GM21360 (cell line): Measurements from ENCODE around the gene SNX20.

Experiments
- ATAC-seq: cut with Tn5 transposase; IDR thresholded peaks from one replicate; pipeline ENCODE4 v1.9.1; 2021; ENCODE audit warnings: mild to moderate bottlenecking, moderate library complexity; ENCODE audit not compliant: unreplicated experiment

The SNX20 gene

DNA sequence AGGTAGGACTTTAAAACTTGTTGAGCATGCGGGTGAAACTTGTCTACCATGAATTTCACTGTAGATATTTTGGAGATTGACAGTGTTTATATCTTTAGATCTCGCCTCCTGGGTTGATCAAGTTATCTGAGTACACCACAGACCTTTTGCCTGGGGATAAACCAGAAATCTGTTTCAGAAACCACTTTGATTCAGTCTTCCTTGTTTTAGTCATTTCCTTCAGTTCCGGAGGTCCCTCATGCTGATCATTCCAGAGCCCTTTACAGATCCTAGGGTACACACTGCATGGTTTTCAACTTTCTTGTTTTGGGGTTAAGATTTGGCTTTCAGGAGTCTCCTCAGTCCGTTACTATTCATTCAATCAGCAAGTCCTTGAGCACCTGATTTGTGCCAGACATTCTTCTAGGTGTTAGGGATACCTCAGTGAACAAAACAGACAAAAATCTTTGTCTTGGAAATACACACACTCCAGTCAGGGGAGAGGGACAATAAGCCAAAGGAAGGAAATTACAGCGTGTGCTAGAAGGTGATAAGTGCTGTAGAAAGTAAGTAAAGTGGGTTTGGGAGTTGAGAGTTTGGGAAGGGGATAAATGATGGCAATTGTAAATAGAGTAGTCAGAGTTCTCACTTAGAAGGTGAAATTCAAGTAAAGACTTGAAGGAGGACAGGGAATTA, 24.5 kb upstream of the SNX20 start:
- ATAC-seq: no peak

DNA sequence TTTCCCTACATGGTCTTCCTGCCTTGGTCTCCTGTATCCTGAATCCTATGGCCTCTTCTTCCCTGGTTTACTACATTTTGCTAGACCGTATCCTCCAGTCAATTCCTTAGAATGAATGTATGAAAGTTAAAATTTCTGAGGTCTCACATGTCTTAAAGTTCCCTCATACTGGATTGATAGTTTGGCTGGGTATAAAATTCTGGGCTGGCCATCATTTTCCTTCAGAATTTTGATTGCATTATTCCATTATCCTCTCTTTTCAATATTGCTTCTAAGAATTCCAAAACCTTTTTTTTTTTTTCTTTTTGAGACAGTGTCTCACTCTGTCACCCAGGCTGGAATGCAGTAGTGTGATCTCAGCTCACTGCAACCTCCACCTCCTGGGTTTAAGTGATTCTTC, 23.1 kb upstream of the SNX20 start:
- ATAC-seq: no peak

DNA sequence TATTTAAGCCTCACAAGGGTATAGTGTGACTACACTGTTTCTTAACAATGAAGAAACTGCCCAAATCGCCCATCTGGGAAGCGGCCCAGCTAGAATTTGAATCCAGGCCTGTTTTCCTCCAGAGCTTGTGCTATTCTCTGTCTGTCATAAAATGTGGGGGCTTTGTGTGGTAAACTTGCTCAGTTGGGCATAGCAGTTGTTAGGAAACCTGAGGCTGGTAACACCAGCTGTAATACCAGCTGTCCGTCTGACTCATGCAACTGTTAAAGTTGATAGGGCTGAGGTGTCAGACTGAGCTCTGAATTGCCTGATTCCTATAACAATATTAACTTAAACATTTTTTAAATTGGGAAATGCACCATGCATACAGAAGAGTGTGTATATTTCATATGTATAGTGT, 21.6 kb upstream of the SNX20 start:
- ATAC-seq: no peak

DNA sequence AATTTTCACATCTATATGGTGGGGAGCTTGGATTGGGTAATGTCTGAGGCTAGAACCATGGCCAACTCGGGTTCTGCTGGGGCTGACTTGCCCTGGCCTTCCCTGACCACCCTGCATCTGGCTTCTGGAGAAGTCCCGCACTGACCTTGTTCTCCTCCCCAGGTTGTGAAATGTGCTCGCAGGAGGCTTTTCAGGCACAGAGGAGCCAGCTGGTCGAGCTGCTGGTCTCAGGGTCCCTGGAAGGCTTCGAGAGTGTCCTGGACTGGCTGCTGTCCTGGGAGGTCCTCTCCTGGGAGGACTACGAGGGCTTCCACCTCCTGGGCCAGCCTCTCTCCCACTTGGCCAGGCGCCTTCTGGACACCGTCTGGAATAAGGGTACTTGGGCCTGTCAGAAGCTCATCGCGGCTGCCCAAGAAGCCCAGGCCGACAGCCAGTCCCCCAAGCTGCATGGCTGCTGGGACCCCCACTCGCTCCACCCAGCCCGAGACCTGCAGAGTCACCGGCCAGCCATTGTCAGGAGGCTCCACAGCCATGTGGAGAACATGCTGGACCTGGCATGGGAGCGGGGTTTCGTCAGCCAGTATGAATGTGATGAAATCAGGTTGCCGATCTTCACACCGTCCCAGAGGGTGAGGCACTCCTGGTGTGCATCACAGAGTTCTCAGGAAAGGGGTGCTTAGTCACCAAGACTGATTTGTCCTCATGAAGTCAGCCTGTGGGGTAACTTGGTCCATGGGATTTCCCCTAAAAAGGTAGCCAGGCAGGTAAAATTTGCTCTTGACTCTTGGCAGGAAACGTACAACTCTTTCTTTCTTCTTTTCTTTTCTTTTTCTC, 18.4 kb upstream of the SNX20 start:
- ATAC-seq: no peak

DNA sequence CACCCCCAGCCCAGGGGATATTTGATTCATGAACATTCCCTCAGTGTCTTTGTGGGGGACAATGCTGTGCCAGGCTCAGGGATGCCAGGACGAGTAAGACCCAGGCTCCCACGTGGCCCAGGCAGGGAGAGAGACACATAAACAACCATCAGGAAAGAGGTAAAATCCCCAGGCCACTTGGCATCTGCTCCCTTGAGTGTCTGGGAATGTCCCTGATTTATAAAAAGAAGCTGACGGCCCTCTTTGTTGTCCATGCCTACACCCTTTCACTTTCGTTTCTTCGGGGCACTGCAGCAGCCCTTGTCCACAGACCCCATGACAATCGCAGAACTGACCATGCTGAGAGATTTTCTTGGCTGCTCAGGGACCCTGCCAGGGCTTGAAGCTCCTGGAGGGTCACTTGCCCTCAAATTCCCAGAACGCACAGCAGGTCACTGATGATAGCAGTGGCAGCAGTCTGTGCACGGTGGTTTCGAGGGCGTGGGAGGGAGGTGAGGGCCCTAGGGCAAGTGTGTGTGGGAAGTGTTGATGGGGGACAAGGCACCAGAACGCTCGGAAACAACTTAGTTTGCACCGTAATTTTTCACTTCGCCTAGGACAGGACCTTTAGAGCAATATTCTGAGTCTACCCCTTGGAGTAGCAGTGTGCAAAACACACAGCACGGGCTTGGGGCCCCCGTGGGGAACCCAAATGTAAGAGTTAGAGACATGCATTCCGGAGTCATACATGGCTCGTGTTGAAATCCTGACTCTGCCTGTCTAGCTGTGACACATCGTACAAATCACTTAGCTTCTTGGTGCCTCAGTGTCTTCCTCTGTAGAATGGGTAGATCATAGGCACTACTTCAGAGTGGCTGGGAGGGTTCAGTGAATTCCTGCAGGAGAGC, 17.0 kb upstream of the SNX20 start:
- peak; percentile 42 for ATAC-seq

DNA sequence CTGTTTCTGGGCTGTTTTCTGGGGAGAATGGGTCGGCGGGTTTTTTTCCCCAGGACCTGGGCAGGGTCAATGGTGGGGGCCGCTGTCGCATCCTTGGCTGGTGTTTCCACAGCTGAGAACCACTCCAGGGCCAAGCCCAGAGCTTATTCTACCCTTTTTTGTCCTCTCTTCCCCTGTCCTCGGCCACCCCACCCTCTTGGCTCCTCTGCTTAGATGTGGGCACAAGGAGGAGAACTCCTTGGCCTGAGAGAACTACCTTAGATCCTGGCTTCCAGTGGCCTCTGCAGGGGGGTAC, 16.3 kb upstream of the SNX20 start:
- ATAC-seq: no peak

DNA sequence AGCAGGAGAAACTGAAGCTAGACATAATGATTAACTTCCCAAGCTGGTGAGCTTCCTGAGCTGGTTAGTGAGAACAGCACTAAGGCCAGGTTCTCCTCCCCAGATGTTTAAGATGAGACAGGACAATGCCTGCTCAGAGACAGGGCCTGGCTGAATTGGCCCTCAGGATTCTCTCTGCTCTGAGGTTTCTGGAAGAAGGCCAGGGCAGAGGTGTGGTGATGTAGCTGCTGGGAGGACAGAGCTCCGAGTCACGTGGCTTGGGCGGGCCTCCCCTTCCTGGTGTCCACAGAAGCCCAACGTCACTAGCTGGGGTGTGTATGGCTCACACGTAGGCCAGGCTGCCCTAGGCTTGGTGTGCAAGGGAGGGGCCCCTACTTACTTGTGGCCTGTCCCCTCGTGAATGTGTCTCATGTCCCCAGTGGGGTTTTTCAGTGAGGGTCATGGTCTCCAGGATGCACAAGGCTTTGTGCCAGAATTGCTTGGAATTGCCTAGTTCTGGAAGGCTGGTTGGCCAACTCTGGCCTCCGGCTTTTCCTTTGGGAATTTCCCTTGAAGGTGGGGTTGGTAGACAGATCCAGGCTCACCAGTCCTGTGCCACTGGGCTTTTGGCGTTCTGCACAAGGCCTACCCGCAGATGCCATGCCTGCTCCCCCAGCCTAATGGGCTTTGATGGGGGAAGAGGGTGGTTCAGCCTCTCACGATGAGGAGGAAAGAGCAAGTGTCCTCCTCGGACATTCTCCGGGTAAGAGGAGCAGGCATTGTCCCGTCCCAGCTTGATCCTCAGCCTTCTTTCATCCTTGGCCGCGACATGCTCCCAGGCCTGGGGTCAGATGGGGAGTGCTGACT, 15.7 kb upstream of the SNX20 start:
- peak; percentile 54 for ATAC-seq

DNA sequence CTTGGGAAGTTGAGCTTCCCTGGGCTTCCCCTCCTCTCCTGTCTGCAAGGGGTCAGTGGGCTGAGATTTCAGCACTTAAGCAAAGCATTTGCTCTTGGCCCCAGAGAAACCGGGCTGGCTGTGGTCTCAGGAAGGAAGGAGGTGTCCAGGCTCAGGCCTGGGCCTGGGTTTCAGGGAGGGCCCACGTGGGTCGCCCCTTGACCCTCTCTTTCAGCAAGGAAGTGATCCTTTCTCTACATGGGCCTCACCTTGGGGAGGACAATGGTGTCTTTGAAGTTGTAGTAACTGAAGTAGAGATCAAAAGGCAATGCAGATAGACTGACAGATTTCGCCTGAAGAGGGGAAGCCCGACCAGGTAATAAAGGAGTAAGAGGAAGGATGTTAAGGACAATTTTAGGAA, 15.0 kb upstream of the SNX20 start:
- no peak for ATAC-seq

DNA sequence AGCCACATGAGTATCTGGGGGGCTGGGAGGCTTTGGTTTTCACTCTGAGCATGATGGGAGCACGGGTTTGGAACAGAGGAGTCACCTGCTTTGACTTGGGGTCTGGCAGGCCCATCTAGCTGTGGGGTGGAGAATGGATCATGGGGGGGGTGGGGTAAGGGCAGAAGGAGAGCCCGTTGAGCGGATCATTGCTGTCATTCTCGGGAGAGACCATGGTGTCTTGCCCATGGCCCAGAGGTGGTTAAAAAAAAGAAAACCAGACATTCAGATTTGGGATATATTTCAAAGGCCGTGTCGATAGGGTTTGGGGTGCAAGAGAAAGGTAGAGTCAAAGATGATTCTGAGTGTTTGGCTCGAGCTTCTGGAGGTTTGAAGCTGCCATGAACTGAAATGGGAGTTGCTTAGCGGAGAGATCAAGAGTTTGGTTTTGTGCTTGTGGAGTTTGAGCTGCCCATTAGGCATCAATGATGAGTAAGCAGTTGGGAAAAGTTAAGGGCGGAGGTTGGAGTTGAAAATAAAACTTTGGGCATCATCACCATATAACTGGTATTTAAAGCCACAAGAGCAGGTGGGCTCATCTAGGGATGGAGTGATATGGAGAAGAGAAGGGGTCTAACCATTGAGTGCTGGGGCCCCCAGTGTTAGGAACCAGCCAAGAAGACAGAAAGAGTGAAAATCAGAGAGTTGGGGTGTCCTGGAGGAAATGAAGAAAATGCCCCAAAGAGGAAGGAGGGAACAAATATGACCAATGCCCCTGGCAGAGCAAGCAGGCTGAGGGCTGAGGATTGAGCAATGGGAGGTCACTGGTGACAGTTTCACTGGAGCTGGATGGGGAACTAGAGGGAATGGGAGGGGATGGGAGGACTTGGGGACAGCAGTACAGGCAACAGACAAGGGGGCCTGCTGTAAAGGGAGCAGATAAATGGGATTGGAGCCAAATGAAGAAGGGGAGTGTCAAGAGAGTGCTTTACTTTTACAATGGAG, 14.2 kb upstream of the SNX20 start:
- no peak for ATAC-seq

DNA sequence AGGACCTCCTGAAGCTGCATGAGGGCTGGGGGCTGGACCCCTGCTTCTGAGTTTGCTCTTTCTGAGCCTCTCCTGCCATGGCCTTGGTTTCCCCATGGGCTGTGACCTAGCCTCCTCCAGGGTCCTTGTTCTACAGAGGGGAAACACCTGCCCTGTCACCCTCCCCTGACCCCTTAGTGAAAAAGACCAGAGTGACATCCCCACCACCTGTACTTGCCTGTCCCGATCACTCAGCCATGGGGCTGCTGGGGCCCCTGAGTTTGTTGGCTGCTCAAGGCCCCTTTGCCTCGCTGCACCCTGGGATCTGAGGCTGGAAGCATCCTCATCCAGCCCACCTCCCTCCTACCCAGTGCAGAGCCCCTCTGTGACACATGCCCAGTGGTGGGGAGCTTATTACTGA, 13.1 kb upstream of the SNX20 start:
- no peak for ATAC-seq

DNA sequence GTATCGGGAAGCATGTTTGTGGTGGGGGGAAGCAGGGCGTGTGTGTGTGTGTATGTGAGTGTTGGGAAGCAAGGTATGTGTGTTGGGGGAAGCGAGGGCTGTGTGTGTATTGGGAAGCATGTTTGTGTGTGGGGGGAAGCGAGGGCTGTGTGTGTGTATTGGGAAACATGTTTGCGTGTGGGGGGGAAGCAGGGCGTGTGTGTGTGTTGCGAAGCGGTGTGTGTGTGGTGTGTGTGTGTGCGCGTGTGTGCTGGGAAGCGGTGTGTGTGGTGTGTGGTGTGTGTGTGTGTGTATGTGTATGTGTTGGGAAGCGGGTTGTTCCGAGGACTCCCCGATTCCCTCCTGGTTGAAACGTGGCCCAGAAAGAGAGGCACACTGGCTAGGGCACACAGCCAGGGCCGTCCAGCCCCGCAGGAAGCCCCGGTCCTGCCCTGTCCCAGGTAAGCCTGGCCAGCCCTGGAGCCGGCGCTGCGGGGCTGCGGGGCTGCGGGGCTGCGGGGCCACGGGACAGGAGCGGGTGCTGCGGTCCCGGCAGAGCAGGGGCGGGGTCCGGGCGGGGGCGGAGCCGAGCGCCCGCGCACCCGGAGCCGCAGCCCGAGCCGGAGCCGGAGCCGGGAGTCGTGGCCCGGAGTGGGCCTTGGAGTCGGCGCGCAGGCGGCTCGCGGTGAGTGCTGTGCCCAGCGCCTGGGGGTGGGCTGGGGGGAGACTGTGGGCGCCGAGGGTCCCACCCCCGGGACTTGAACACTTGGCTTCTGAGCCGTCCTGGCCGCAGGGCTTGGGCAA, 12.1 kb upstream of the SNX20 start, which contains the start of gene NOD2:
Gene NOD2 (plus strand): TSS at position 608 of the 783 bp plus-strand sequence. CDS start 5,890 bp downstream, outside the sequence.
- no peak for ATAC-seq

DNA sequence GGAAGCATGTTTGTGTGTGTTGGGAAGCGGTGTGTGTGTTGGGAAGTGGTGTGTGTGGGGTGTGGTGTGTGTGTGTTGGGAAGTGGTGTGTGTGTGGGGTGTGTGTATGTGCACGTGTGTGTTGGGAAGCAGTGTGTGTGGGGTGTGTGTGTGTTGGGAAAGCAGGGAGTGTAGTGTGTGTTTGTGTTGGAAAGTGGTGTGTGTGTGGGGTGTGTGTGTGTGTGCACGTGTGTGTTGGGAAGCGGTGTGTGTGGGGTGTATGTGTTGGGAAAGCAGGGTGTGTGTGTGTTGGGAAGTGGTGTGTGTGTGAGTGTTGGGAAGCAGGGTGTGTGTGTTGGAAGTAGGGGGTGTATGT, 11.5 kb upstream of the SNX20 start:
- no peak for ATAC-seq

DNA sequence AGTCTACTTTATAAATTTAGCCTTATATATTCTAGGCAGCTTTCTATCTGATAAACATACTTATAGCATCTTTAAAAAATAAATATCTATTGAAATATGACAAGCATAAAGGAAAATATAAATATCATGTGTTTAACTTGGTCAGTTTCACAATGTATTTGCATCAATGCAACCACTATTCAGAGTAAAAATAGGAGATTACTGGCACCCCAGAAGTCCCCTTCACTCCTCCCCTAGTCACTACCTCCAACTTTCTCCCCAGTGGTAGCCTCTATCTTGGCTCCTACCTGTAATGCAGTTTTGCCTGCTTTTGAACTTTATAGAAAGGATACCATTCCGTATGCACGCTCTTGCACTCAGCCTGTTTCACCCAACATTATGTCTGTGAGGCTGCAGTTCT, 9.1 kb upstream of the SNX20 start:
- no peak for ATAC-seq

DNA sequence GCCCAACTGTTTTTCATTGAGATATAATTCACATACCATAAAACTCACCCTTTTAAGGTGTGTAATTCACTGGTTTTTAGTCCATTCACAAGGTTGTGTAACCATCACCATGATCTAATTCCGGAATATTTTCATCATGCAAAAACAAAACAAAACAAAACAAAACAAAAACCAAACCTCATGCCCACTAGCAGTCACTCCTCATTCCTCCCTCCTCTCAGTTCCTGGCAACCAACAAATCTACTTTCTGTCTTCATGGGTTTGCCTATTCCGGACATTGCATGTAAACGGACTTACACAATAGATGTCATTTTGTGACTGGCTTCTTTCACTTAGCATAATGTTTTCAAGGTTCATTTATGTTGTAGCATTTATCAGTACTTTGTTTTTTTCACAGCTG, 7.8 kb upstream of the SNX20 start:
- no peak for ATAC-seq

DNA sequence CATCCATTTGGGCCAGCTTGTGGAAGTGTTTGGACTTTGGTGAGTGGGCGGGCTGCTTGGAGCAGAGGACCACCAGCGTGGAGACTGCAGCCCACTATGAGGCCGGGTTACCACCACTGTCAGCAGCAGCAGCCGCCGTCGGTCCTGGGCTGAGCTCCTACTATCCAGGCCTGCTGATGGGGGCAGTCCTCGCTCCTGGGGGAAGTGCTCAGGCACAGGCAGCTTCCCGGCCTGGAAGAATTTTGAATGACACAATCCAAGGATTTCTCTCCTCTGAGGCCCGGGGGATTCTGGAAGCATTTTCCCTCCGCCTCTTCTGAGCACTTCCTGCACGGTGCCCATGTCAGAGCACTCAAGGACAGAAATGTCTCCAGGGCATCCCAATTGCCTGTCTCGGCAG, 7.0 kb upstream of the SNX20 start:
- ATAC-seq: no peak

DNA sequence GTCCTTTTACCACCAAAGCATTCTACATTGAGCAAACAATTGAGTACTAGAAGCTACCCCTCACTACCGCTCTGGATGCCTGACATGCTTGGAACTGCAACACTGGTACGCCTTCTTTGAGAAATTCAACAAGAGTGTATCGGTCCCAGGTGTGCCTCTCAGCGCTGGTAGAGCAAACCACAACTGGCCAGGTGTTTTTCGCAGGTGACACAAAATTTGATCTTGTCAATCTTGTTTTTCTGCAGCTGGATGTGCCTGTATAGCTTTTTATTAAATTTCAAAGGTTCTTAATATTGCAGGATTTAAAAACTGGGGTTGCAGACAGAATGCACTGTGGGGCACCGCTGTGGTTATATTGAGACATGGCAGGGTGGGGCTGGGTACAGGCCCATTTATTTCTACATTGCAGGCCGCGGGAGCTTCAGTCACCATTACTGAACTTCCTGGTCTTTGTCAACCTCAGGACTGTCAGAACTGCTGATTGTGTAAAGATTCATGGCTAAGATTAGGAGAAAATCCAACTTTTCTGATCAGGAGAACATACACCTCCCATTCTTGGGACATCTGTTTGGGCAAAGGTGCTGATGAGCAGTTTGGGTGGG, 4.5 kb upstream of the SNX20 start:
- ATAC-seq: no peak

DNA sequence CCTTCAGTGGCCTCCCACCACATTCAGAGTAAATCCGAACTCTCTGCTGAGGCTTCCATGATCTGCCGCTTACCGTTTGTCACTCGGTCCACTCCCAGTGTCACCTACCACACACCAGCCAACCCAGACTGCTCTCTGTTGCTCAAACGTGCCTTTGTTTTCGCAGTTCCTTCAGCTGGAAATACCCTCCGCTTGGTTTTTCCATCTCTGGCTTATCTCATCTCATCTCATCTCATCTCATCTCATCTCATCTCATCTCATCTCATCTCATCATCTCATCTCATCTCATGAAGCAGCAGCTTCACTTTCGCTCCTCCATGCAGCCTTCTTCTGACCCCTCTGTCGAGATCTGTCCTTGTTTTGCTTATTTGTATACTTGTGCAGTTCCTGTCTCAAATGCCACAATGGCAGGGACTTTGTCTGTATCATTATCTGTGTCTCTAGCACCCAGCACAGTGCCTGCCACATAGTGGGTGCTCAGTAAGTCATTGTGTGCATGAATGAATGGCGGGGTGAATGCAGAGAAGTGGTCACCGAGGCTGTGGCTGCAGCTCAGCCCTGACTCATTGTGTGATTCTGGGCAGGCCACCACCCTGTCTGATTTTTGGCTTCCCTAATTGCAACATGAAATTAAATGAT, 3.8 kb upstream of the SNX20 start:
- no peak for ATAC-seq
